ENCODE data around the gene DHCR24. TPM values are rescaled to one million over a fixed set of nuclear protein-coding genes. Genes with fewer than 3 reads are reported as not detected.

The DHCR24 gene
- total and polyA plus RNA-seq, 2 donors (not counting 3 experiments of a cell fraction or from before 2014, with no cell fraction given), result 223 to 239 TPM

- no peaks in the 10 kb centered on the region for H3K36me3 ChIP-seq (ENCODE audit: control insufficient read depth in 2 of 2, extremely low read depth in 1 of 2, insufficient read depth in 2 of 2, low read length in 2 of 2)
- dilution Hi-C loops (cut with MboI; ENCODE audit: extremely low pct_ligation_motif_present, low sequenced_read_pairs), result no loop called here
- H3K79me2 ChIP-seq (ENCODE audit: control insufficient read depth, insufficient read depth, low read length), result no peaks in the 10 kb centered on the region
- H3K4me3 ChIP-seq (replicated peaks in 1 of 3; ENCODE audit: insufficient read depth in 1 of 3, low read depth in 1 of 3, low read length in 3 of 3), result no peak overlapping the region
- no peak overlapping the region for H2AFZ ChIP-seq (ENCODE audit: low read depth, low read length)
- no peaks in the 10 kb centered on the region for H3K4me1 ChIP-seq (ENCODE audit: control insufficient read depth, extremely low read depth, insufficient read depth, low read length)
- no peak overlapping the region for H3K4me2 ChIP-seq (ENCODE audit: insufficient read depth, low read length)
- H3K27me3 ChIP-seq (ENCODE audit: control insufficient read depth in 2 of 2, insufficient read depth in 2 of 2, low read length in 2 of 2), result no peaks in the 10 kb centered on the region
- CTCF ChIA-PET, result interaction anchor here (0.7 to 1.0 kb wide), 2 partner anchors 314 to 953 kb away, joined by 3 to 5 read pairs; no protein-coding TSS in a partner anchor
- BruUV-seq (replicated peaks), result no TSS peak
- TF ChIP-seq MYC (IDR thresholded peaks at IDR 0.05; ENCODE audit: low read depth, low read length), result no peak
- no peak for TF ChIP-seq POLR2A (IDR thresholded peaks at IDR 0.05; ENCODE audit: low read depth, low read length)
- TF ChIP-seq GATA2 (IDR thresholded peaks at IDR 0.05; ENCODE audit: insufficient read depth, insufficient read length, low read depth, low read length), result no peak
- TF ChIP-seq FOS (IDR thresholded peaks at IDR 0.05; ENCODE audit: borderline replicate concordance, insufficient read depth, low read length), result no peak
- TF ChIP-seq EZH2 (IDR thresholded peaks at IDR 0.05; ENCODE audit: borderline replicate concordance, low read depth, low read length, severe bottlenecking), result no peak
- no peak for TF ChIP-seq POLR2AphosphoS5 (IDR thresholded peaks at IDR 0.05; ENCODE audit: insufficient read depth, low read depth, low read length)
- no peak for TF ChIP-seq MAX (IDR thresholded peaks at IDR 0.05; ENCODE audit: insufficient read depth, insufficient read length)
- no peak for TF ChIP-seq JUN (IDR thresholded peaks at IDR 0.05; ENCODE audit: borderline replicate concordance, insufficient read depth, insufficient read length, low read depth)
- TF ChIP-seq CTCF (IDR thresholded peaks at IDR 0.05; ENCODE audit: extremely low read depth in 1 of 2, insufficient read depth in 1 of 2, low read depth in 1 of 2, low read length in 2 of 2), result no peak
- no peak for DNase-seq (ENCODE audit: low read depth, low spot score)
- H3K9me3 ChIP-seq (replicated peaks; ENCODE audit: control insufficient read depth, insufficient read depth, low read length), result no peaks in the 10 kb centered on the region
- H3K27ac ChIP-seq (ENCODE audit: insufficient read depth, low read depth, low read length), result no peak overlapping the region
- H3K9ac ChIP-seq (replicated peaks; ENCODE audit: extremely low read depth, insufficient read depth, low read length), result no peak overlapping the region
- POLR2A ChIA-PET, result no interaction called here
- FAIRE-seq, result no peak
- no peaks in the 10 kb centered on the region for H3K9me1 ChIP-seq (replicated peaks; ENCODE audit: control insufficient read depth, extremely low read depth, insufficient read depth, low read length)
- intact Hi-C loops (cut with micrococcal nuclease), result loop anchor here (5.0 kb wide), 1 partner anchor 951 kb away; no protein-coding TSS in a partner anchor
- H4K20me1 ChIP-seq (replicated peaks; ENCODE audit: control insufficient read depth, extremely low read depth, insufficient read depth, low read length), result no peaks in the 10 kb centered on the region
Measured at GRCh38 chr1:54813485-54814125, 73.4 kb downstream of the DHCR24 start.

All from endothelial cell of umbilical vein (primary cell).